HEK293 (cell line): ENCODE results near the gene TBC1D17.

Experiments
- CTCF ChIA-PET: fragments of 350-600 bp; formaldehyde crosslinking; extraction: SDS; loops from one replicate; lab custom pipeline; 2021; ENCODE audit warnings: antibody characterized with exemption; lab: Yijun Ruan, JAX
- POLR2A ChIA-PET: fragments of 300-600 bp; formaldehyde crosslinking; extraction: SDS; loops from one replicate; lab custom pipeline; 2020; ENCODE audit warnings: antibody characterized with exemption, inconsistent platforms; lab: Yijun Ruan, JAX
- H3K27ac ChIP-seq: fragments of 200-500 bp; sonication (Bioruptor generic); 2 replicates; pipeline ENCODE4 v1.5.1; 2014; ENCODE audit warnings: low read depth, low read length, control low read depth, inconsistent platforms; ENCODE audit errors: extremely low read depth
- H3K36me3 ChIP-seq, 2 experiments: fragments of 200-500 bp in 1 of 2; sonication (Bioruptor generic) in 1 of 2; 1 replicate in 1 of 2; 2 replicates in 1 of 2; pipeline ENCODE4 v1.5.1; 2014 to 2017; ENCODE audit warnings: inconsistent platforms in 2 of 2, low read length in 2 of 2; ENCODE audit not compliant: control insufficient read depth in 2 of 2, insufficient read depth in 1 of 2
- H3K4me1 ChIP-seq: fragments of 200-500 bp; sonication (Bioruptor generic); 2 replicates; pipeline ENCODE4 v1.5.1; 2014; ENCODE audit warnings: mild to moderate bottlenecking, low read length, inconsistent platforms; ENCODE audit not compliant: control insufficient read depth, insufficient read depth
- H3K4me3 ChIP-seq: 2 replicates; pipeline ENCODE4 v1.5.1; 2011; ENCODE audit warnings: low read depth, mild to moderate bottlenecking, control low read depth, low read length, moderate library complexity
- H3K9me3 ChIP-seq: fragments of 200-500 bp; sonication (Bioruptor generic); 2 replicates; pipeline ENCODE4 v1.5.1; 2014; ENCODE audit warnings: low read depth, low read length, inconsistent platforms; ENCODE audit not compliant: control insufficient read depth, insufficient read depth
- BCL11B ChIP-seq: fragments of 450-650 bp; formaldehyde crosslinking; IDR thresholded peaks from 2 replicates; pipeline ENCODE4 v1.5.1; 2016; ENCODE audit warnings: low read depth, missing biosample characterization, missing genetic modification characterization
- KLF1 ChIP-seq: fragments of 450-650 bp; formaldehyde crosslinking; IDR thresholded peaks from 2 replicates; pipeline ENCODE4 v1.5.1; 2016; ENCODE audit warnings: missing biosample characterization, missing genetic modification characterization
- KLF10 ChIP-seq: fragments of 450-650 bp; IDR thresholded peaks from 2 replicates; pipeline ENCODE4 v1.5.1; 2018; ENCODE audit warnings: missing biosample characterization, mild to moderate bottlenecking, missing genetic modification characterization
- KLF7 ChIP-seq: fragments of 450-650 bp; formaldehyde crosslinking; IDR thresholded peaks from 2 replicates; pipeline ENCODE4 v1.5.1; 2016; ENCODE audit warnings: missing biosample characterization, missing genetic modification characterization, borderline replicate concordance
- KLF8 ChIP-seq: fragments of 450-650 bp; formaldehyde crosslinking; IDR thresholded peaks from 2 replicates; pipeline ENCODE4 v1.5.1; 2016; ENCODE audit warnings: missing biosample characterization, missing genetic modification characterization
- KLF9 ChIP-seq: fragments of 450-650 bp; formaldehyde crosslinking; IDR thresholded peaks from 2 replicates; pipeline ENCODE4 v1.5.1; 2016; ENCODE audit warnings: missing biosample characterization, missing genetic modification characterization, low read depth
- ZFHX2 ChIP-seq: fragments of 450-650 bp; formaldehyde crosslinking; conservative IDR thresholded peaks from 2 replicates; pipeline ENCODE4 v1.5.1; 2016; ENCODE audit warnings: missing biosample characterization, missing genetic modification characterization
- ZFP37 ChIP-seq: fragments of 450-650 bp; formaldehyde crosslinking; IDR thresholded peaks from 2 replicates; pipeline ENCODE4 v1.5.1; 2016; ENCODE audit warnings: missing biosample characterization, missing genetic modification characterization
- ZNF121 ChIP-seq: fragments of 450-650 bp; formaldehyde crosslinking; IDR thresholded peaks from 2 replicates; pipeline ENCODE4 v1.5.1; 2016; ENCODE audit warnings: missing biosample characterization, missing genetic modification characterization
- ZNF16 ChIP-seq: fragments of 450-650 bp; formaldehyde crosslinking; IDR thresholded peaks from 2 replicates; pipeline ENCODE4 v1.5.1; 2016; ENCODE audit warnings: low read depth, missing biosample characterization, missing genetic modification characterization
- ZNF24 ChIP-seq: fragments of 450-650 bp; formaldehyde crosslinking; IDR thresholded peaks from 2 replicates; pipeline ENCODE4 v1.5.1; 2016; ENCODE audit warnings: missing biosample characterization, missing genetic modification characterization
- ZNF529 ChIP-seq: fragments of 450-650 bp; formaldehyde crosslinking; IDR thresholded peaks from 2 replicates; pipeline ENCODE4 v1.5.1; 2017; ENCODE audit warnings: missing genetic modification characterization, missing biosample characterization; ENCODE audit not compliant: insufficient replicate concordance
- ZNF585B ChIP-seq: fragments of 450-650 bp; formaldehyde crosslinking; IDR thresholded peaks from 2 replicates; pipeline ENCODE4 v1.5.1; 2016; ENCODE audit warnings: missing biosample characterization, missing genetic modification characterization
- ZNF629 ChIP-seq: fragments of 450-650 bp; formaldehyde crosslinking; IDR thresholded peaks from 2 replicates; pipeline ENCODE4 v1.5.1; 2017; ENCODE audit warnings: missing biosample characterization, missing genetic modification characterization
- ZNF670 ChIP-seq: fragments of 450-650 bp; formaldehyde crosslinking; IDR thresholded peaks from 2 replicates; pipeline ENCODE4 v1.5.1; 2016; ENCODE audit warnings: missing biosample characterization, missing genetic modification characterization, low read depth
- ZNF843 ChIP-seq: fragments of 450-650 bp; formaldehyde crosslinking; IDR thresholded peaks from 2 replicates; pipeline ENCODE4 v1.5.1; 2016; ENCODE audit warnings: missing biosample characterization, missing genetic modification characterization
- ZSCAN30 ChIP-seq: fragments of 450-650 bp; IDR thresholded peaks from 2 replicates; pipeline ENCODE4 v1.5.1; 2018; ENCODE audit warnings: missing biosample characterization, mild to moderate bottlenecking, missing genetic modification characterization, moderate library complexity
- TF ChIP-seq, protein P1 (sequence below): fragments of 450-650 bp; formaldehyde crosslinking; IDR thresholded peaks from 2 replicates; pipeline ENCODE4 v1.5.1; 2016; ENCODE audit warnings: missing biosample characterization, missing genetic modification characterization
- TF ChIP-seq, protein P2 (sequence below): fragments of 450-650 bp; formaldehyde crosslinking; IDR thresholded peaks from 2 replicates; pipeline ENCODE4 v1.5.1; 2016; ENCODE audit warnings: missing biosample characterization, missing genetic modification characterization
- TF ChIP-seq, protein P3 (sequence below): fragments of 450-650 bp; formaldehyde crosslinking; IDR thresholded peaks from 2 replicates; pipeline ENCODE4 v1.5.1; 2016; ENCODE audit warnings: missing biosample characterization, missing genetic modification characterization
- TF ChIP-seq, protein P4 (sequence below): fragments of 450-650 bp; formaldehyde crosslinking; IDR thresholded peaks from 2 replicates; pipeline ENCODE4 v1.5.1; 2016; ENCODE audit warnings: missing biosample characterization, missing genetic modification characterization
- TF ChIP-seq, protein P5 (sequence below): fragments of 450-650 bp; formaldehyde crosslinking; IDR thresholded peaks from 2 replicates; pipeline ENCODE4 v1.5.1; 2016; ENCODE audit warnings: missing biosample characterization, missing genetic modification characterization

Gene TBC1D17

DNA sequence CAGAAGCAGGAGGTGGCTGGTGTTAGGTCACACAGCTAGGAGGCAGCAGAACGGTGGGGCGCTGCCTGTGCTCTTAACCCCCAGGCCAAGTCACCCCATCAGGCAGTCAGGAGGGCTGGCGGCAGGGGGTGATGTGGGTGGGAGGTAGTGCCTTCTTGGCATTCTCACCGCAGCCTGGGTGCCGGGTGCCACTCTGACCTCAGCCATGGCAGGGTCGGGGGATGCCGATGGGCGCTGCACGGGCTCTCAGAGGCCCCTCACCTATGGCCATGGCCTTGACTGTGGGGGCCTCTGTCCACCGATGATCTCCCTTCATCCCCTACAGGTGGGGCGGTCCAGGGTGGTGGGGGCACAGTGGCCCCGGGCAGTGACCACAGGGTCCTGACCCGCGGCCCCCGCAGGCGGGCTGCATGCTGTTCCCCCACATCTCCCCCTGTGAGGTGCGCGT, 20.9 kb upstream of the TBC1D17 start:
- Histone ChIP-seq H3K4me1 (peaks cover 19% of the 10 kb centered on the region), H3K36me3 (peaks cover 15 to 73% of the 10 kb centered on the region in 2 experiments), H3K9me3 (no peaks in the 10 kb centered on the region), H3K27ac (no peak overlapping the region), H3K4me3 (no peak overlapping the region)
- ChIA-PET CTCF (no interaction called here), POLR2A (interaction anchor here (1.4 to 8.8 kb wide), 3 partner anchors 8 to 20 kb away, joined by 3 to 128 read pairs (median 11); partner anchors contain the start of genes AKT1S1 and PNKP)
- TF ChIP-seq KLF9 (tag by site-specific recombination) (no peak), BCL11B (tag by site-specific recombination) (no peak)

DNA sequence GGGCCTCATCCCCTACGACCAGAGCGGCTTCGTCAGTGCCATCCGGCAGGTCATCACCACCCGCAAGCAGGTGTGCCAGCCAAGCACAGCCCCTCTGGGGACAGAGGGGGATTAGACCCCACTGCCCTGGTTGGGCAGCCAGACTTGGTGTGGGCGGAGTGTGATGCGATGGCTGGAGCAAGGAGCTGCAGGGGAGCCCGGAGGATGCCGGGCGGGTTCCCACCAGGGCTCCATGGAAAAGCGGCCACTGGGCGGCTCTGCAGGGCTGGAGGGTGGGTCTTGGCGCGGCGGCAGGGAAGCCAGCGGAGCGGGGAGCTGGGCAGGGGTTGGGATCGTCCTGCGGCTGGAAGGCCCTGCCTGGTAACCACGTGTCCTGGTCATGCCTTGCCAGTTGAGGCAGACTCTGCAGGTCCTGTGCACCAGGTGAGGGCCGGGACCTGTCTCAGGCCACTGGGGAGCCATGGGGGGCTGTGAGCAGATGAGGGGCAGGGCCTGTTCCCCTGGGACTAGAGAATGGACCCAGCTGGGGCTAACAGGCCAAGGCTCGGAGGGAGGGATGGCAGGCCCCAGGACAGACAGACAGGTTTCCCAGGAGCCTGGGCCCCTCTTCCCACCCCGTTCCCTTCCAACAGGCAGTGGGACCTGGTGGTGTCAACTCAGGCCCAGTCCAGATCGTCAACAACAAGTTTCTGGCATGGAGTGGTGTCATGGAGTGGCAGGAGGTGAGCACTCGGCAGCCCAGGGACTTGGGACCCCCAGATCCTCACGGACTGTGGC, 20.3 kb upstream of the TBC1D17 start:
- Histone ChIP-seq H3K9me3 (no peaks in the 10 kb centered on the region), H3K4me3 (no peak overlapping the region), H3K27ac (peak overlapping the region; percentile 53; the same call in 1 of the 2 replicates), H3K4me1 (peaks cover 19% of the 10 kb centered on the region), H3K36me3 (peaks cover 15 to 78% of the 10 kb centered on the region in 2 experiments)
- POLR2A ChIA-PET = interaction anchor here (0.7 to 3.1 kb wide), 7 partner anchors 10 to 139 kb away, joined by 3 to 28 read pairs (median 3); partner anchors contain the start of genes AKT1S1, AP2A1, MED25 and PNKP
- peak; percentile 31; the same call in 1 of the 2 replicates for TF ChIP-seq ZSCAN30 (tag by site-specific recombination)
- 0 out of 2 replicates have a peak, but pooled peaks have one; percentile 12 for TF ChIP-seq ZNF843
- no peak for TF ChIP-seq ZNF529
- no peak for TF ChIP-seq ZNF121 (tag by site-specific recombination)
- peak; percentile 34; the same call in 1 of the 2 replicates for TF ChIP-seq ZNF16
- TF ChIP-seq ZFP37 (tag by site-specific recombination) = 0 out of 2 replicates have a peak, but pooled peaks have one; percentile 39
- TF ChIP-seq KLF1 = peak; percentile 77
- peak; percentile 32 for TF ChIP-seq ZFHX2
- TF ChIP-seq, protein P1, sequence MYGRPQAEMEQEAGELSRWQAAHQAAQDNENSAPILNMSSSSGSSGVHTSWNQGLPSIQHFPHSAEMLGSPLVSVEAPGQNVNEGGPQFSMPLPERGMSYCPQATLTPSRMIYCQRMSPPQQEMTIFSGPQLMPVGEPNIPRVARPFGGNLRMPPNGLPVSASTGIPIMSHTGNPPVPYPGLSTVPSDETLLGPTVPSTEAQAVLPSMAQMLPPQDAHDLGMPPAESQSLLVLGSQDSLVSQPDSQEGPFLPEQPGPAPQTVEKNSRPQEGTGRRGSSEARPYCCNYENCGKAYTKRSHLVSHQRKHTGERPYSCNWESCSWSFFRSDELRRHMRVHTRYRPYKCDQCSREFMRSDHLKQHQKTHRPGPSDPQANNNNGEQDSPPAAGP (tag by site-specific recombination) = peak; percentile 49; the same call in 1 of the 2 replicates
- no peak for TF ChIP-seq ZNF670 (tag by site-specific recombination)
- TF ChIP-seq KLF8 (tag by site-specific recombination) = peak; percentile 76
- TF ChIP-seq ZNF585B (tag by site-specific recombination) = no peak
- TF ChIP-seq ZNF629 (tag by site-specific recombination) = 0 out of 2 replicates have a peak, but pooled peaks have one; percentile 20
- TF ChIP-seq KLF10 (tag by site-specific recombination) = no peak
- TF ChIP-seq, protein P2, sequence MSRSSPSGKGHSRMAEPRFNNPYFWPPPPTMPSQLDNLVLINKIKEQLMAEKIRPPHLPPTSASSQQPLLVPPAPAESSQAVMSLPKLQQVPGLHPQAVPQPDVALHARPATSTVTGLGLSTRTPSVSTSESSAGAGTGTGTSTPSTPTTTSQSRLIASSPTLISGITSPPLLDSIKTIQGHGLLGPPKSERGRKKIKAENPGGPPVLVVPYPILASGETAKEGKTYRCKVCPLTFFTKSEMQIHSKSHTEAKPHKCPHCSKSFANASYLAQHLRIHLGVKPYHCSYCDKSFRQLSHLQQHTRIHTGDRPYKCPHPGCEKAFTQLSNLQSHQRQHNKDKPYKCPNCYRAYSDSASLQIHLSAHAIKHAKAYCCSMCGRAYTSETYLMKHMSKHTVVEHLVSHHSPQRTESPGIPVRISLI (tag by site-specific recombination) = no peak
- 0 out of 2 replicates have a peak, but pooled peaks have one; percentile 17 for TF ChIP-seq ZNF24 (tag by site-specific recombination)
- TF ChIP-seq, protein P3, sequence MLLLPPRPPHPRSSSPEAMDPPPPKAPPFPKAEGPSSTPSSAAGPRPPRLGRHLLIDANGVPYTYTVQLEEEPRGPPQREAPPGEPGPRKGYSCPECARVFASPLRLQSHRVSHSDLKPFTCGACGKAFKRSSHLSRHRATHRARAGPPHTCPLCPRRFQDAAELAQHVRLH (tag by site-specific recombination) = peak; percentile 77
- TF ChIP-seq, protein P4, sequence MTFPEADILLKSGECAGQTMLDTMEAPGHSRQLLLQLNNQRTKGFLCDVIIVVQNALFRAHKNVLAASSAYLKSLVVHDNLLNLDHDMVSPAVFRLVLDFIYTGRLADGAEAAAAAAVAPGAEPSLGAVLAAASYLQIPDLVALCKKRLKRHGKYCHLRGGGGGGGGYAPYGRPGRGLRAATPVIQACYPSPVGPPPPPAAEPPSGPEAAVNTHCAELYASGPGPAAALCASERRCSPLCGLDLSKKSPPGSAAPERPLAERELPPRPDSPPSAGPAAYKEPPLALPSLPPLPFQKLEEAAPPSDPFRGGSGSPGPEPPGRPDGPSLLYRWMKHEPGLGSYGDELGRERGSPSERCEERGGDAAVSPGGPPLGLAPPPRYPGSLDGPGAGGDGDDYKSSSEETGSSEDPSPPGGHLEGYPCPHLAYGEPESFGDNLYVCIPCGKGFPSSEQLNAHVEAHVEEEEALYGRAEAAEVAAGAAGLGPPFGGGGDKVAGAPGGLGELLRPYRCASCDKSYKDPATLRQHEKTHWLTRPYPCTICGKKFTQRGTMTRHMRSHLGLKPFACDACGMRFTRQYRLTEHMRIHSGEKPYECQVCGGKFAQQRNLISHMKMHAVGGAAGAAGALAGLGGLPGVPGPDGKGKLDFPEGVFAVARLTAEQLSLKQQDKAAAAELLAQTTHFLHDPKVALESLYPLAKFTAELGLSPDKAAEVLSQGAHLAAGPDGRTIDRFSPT (tag by site-specific recombination) = no peak
- peak; percentile 63; the same call in 1 of the 2 replicates for TF ChIP-seq KLF7 (tag by site-specific recombination)
- TF ChIP-seq, protein P5, sequence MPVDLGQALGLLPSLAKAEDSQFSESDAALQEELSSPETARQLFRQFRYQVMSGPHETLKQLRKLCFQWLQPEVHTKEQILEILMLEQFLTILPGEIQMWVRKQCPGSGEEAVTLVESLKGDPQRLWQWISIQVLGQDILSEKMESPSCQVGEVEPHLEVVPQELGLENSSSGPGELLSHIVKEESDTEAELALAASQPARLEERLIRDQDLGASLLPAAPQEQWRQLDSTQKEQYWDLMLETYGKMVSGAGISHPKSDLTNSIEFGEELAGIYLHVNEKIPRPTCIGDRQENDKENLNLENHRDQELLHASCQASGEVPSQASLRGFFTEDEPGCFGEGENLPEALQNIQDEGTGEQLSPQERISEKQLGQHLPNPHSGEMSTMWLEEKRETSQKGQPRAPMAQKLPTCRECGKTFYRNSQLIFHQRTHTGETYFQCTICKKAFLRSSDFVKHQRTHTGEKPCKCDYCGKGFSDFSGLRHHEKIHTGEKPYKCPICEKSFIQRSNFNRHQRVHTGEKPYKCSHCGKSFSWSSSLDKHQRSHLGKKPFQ (tag by site-specific recombination) = peak; percentile 46; the same call in 1 of the 2 replicates
- CTCF ChIA-PET = interaction anchor here (1.4 kb wide), 2 partner anchors 9 to 176 kb away, joined by 3 to 4 read pairs; no protein-coding TSS in a partner anchor
